ENCODE data around the gene XIRP2.

- no peak for TF ChIP-seq HBP1 (CRISPR knock-in tag; IDR thresholded peaks at IDR 0.05; ENCODE audit: low read depth)
- no peak for TF ChIP-seq ZBTB21 (CRISPR knock-in tag; IDR thresholded peaks at IDR 0.05)
- no peak for TF ChIP-seq CTCF (CRISPR knock-in tag; IDR thresholded peaks at IDR 0.05)
- no peak for TF ChIP-seq SOX6 (IDR thresholded peaks at IDR 0.05)
- TF ChIP-seq SOX6 (CRISPR knock-in tag; IDR thresholded peaks at IDR 0.05) = no peak
- no peak for TF ChIP-seq FOXP4 (CRISPR knock-in tag; IDR thresholded peaks at IDR 0.05)
- TF ChIP-seq E2F2 (CRISPR knock-in tag; IDR thresholded peaks at IDR 0.05; ENCODE audit: borderline replicate concordance) = no peak
- TF ChIP-seq ZKSCAN8 (CRISPR knock-in tag; IDR thresholded peaks at IDR 0.05; ENCODE audit: borderline replicate concordance) = no peak
- no peak for TF ChIP-seq POLR2A (IDR thresholded peaks at IDR 0.05; ENCODE audit: insufficient read depth in 1 of 2, low read depth in 2 of 2, low read length in 2 of 2)
- TF ChIP-seq ZNF180 (CRISPR knock-in tag; IDR thresholded peaks at IDR 0.05; ENCODE audit: borderline replicate concordance, low read depth) = no peak
- TF ChIP-seq, protein P1, sequence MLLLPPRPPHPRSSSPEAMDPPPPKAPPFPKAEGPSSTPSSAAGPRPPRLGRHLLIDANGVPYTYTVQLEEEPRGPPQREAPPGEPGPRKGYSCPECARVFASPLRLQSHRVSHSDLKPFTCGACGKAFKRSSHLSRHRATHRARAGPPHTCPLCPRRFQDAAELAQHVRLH (CRISPR knock-in tag; IDR thresholded peaks at IDR 0.05; ENCODE audit: borderline replicate concordance, low read depth) = no peak
- TF ChIP-seq ZNF775 (CRISPR knock-in tag; IDR thresholded peaks at IDR 0.05; ENCODE audit: borderline replicate concordance) = no peak
These were observed 234.1 kb downstream of the XIRP2 start for GRCh38 chr2:167122389-167122788.
